GM21515 (cell line): ENCODE results near the gene PLA2G2C.
"Not testable (repeated sequence)": the region's sequence is repeated elsewhere in the genome, so short reads cannot be mapped to it uniquely, and the experiment has no call there.

Source experiments
- ATAC-seq: cut with Tn5 transposase; IDR thresholded peaks from one replicate; pipeline ENCODE4 v1.9.1; 2021; ENCODE audit not compliant: unreplicated experiment

Gene PLA2G2C, protein sequence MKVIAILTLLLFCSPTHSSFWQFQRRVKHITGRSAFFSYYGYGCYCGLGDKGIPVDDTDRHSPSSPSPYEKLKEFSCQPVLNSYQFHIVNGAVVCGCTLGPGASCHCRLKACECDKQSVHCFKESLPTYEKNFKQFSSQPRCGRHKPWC

DNA sequence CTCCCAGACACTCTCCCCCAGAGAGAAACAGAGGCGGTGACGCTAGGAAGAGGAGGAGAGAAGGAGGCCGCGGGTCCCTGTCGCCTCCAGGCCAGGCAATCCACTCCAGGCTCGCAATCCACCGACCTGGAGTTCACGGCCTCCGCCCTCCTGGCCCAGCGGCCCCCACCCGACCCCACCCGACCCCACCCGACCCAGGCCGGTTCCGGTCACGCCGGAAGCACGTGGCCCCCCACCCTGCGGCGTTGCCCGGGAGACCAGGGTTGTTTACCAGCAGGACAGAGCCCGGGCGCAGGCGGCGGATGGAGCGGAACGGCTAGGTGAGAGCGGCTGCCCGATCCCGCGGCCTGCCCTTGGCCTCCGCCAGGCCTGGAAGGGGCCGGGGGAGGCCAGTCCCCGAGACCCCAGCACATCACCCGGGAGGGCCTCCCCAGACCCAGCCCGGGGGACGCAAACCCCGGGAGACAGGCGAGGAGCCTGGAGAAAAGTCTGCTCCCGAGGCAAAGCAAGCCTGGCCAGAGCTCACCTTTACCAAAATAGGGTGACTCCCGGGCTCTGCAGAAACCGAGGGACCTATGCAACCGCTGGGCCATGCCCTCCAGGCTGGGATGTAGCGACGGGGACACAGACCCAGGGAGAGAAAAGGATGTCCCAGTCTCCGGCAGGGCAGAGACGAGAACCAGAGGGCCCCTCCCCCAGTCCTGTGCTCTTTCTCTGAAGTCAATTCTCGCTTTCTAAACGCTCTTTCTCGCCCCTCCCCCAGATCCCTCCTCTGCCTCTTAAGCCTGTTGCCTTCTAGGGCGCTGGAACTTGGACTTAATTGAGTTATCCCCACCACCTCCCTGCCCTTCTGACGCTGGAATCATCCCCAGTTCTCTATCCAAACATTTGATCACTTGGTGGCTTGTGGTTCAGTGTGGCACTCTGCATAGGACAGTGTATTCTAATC, at the start of gene PLA2G2C, which contains the start of gene UBXN10:
Gene PLA2G2C, minus strand, starts transcription at position 685 of the 949 bp plus-strand sequence. CDS start 9,155 bp downstream, outside the sequence.
Gene UBXN10, plus strand, starts transcription at position 263 of the 949 bp plus-strand sequence. CDS start 4,466 bp downstream, outside the sequence.
- ATAC-seq: no peak

- no peak for ATAC-seq
These were observed 48.6 kb upstream of the PLA2G2C start for GRCh38 chr1:20234788-20235535.

DNA sequence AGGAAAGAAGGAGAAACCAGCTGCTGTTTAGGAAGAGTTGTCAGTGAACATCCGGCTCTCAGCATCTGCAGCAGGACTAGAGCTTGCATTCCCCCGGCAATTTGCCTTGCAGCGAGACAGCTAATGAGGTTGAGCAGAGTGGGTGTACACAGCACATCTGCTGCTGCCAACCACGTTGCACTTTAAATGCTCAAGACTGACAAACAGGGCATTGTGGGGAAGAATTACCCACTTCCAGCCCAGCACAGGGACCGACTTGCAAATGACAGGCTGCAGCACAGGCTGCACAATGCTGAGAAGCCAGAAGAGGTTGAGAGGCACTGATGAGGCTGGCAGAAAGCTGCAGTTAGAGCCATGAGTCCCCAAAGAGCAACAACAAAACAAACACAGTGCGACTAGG, 47.5 kb upstream of the PLA2G2C start:
- no peak for ATAC-seq

DNA sequence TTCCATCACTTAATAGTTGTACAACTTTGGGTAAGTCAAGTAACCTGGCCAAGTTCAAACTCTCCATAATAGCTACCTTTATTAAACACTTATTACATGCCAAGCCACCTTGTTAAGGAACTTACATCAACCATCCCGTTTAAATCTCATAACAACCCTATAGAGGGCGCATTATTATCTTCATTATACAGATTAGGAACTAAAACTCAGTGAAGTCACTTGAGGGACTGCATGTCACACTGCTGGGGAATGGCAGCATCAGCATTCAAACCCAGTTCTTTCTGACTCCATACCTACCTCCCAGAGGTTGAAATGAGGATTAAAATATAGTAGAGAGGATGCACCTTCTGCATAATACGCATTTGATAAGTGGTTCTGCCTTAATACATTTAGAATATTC, 47.1 kb upstream of the PLA2G2C start:
- no peak for ATAC-seq

DNA sequence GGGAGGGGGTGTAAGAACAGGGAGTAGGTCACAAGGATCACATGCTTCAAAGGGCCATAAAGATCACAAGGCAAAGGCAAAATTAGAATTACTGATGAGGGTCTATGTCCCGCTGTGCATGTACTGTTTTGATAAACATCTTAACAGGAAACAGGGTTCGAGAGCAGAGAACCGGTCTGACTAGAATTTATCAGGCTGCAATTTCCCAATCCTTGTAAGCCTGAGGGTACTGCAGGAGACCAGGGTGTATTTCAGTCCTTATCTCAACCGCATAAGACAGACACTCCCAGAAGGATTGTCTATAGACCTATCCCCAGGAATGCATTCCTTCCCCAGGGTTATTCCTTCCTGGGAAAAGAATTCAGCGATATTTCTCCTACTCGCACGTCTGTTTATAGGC, 46.2 kb upstream of the PLA2G2C start:
- ATAC-seq: not testable (repeated sequence)

DNA sequence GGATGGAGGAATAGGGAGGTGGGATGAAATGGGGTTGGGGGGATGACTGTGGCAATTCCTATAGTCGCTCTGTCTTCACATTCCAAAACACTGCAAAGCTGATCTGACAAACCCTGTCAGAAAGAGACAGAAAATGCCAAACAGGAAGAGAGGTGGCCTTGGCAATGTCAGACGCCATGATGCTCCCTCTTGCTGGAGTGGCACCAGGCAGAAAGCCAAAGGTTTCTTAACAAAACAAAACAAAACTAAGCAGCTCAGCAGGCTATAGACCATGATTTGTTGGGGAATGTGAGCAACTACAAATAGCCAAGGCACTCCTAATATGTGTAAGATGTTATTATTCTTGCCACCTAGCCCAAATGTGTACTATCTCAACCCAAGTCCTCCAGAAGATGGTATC, 42.9 kb upstream of the PLA2G2C start:
- ATAC-seq: no peak

DNA sequence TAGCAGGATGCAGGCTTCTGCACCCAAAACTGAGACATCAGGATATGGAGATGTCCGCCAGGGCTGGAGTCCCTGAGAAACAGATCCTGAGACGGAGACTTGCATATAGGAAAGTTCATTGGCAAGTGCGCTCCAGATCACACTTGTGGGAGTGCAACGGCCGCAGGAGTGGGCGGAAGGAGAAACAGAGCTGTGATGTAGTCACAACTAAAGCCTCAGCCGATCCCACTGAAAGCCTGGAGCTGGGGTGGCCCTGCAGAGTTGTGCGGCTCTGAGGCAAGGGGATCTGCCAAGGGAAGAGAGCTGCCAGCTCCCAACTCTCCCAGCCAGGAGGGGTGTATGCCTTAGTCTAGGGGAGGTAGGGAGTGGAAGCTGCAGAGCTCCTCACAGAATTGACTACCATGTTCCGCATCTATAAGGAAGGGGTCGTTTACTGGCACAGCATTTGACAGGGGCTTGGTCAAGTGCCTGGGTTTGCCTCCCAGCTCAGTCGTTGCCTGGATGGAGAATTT, 42.1 kb upstream of the PLA2G2C start:
- ATAC-seq: no peak

- no peak for ATAC-seq
These were observed 41.4 kb upstream of the PLA2G2C start for GRCh38 chr1:20227704-20228103.

GRCh38 chr1:20224546-20224945, 38.2 kb upstream of the PLA2G2C start:
- no peak for ATAC-seq

DNA sequence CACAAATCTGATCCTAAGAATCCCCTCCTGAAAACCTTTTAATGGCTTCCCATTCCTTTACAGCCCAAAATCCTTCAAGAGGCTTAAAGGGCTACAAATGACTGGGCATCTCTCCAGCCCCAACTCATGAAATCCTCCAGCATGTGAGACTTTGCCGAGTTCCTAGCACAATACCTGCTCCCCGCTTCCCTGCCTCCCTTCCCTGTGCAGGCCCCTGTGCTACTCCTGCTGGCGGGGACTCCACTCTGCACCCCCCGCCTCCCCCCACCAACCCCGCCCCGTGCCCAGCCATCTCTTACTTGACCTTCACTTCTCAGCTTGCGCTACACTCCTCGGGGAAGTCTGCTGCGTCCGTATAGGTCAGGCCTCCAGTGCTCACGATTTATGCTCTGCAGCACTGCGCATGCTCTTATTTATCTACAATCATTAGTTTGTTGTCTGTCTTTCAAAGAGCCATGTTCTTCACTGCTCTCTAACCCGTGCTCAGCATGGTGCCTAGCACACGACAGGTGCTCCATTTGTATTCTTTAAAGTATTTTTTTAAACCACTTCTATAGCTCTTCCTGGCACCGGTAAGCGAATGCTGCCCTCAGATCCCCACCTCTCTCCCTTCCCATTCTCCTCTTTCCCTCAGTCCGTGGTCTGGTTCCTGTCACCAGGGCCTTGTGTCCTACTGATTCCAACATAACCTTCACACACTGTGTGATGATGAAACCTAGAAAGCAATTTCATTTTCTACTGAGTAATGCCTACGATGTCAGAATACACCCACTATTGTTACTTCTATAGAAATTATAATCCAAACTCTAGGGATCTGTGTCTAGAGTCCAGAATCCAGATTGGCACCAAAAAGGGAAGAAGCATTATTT, 37.5 kb upstream of the PLA2G2C start:
- ATAC-seq: no peak

- no peak for ATAC-seq
These were observed 36.8 kb upstream of the PLA2G2C start for GRCh38 chr1:20223106-20223505.

DNA sequence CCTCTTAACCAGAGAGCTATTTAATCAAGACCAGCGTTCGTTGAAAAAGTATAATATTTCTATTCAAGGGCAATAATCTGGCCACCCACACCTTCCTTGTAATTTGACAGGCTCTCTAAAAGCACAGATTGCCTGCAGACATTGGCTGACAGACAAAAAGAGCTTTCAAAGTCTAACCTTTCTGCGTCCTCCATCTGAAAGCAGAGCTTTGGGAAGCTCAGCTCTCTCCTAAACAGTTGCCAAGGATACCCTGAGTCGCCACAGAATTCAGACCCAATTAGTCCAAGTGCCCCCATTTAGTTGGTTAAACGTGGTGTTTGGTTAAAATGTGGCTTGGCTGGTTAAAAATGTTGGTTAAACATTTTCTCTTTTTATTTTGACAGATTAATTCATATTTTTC, 33.7 kb upstream of the PLA2G2C start:
- no peak for ATAC-seq

- ATAC-seq: not testable (repeated sequence)
These were observed 32.7 kb upstream of the PLA2G2C start for GRCh38 chr1:20219053-20219452.

DNA sequence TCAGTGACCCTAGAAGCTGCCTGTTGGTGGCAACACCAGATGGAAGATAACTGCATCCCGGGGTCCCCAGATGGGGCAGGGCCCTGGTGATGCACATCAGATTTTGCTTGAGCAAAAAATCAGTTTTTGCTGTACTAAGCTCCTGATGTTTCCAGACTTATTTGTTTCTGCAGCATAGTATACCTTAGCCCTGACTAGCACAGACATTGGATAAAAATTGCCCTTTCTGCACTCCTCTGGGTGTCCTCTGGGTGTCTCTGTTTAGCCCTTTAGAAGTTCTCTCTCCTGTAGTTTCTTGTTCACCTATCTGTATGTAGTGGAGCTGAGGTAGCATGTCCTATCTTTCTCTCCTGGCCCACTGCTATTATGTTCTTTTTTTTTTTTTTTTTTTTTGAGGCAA, 30.3 kb upstream of the PLA2G2C start:
- ATAC-seq: no peak

GRCh38 chr1:20215716-20216115, 29.4 kb upstream of the PLA2G2C start:
- ATAC-seq: no peak

GRCh38 chr1:20212685-20213331, 26.5 kb upstream of the PLA2G2C start:
- no peak for ATAC-seq

- ATAC-seq: no peak
These were observed 25.9 kb upstream of the PLA2G2C start for GRCh38 chr1:20212085-20212684.

- ATAC-seq: no peak
These were observed 25.2 kb upstream of the PLA2G2C start for GRCh38 chr1:20211511-20211931.

GRCh38 chr1:20210736-20211460, 24.6 kb upstream of the PLA2G2C start:
- no peak for ATAC-seq
